ENCODE data around the gene MAGI2.

DNA sequence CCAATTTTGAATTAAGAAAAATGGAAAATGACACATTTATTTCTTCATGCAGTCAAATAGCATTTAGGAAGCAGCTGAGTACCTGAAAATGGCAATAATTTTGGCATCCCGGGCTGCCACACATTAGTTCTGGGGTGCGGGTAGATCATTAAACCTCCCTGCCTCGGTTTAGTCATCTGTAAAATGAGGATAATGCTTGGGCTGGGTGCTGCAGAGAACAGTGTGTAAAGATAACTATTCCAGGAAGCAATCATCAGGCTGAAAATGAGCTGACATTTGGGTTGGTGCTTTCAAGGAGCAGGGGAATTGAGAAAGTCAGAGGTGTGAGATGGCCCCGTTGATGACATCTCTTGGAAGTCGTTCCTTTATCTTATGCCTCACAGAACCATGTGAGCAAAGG, 887.7 kb downstream of the MAGI2 start:
- no peak for TF ChIP-seq POLR2A (IDR thresholded peaks at IDR 0.05; ENCODE audit: low read depth, low read length)
- TF ChIP-seq, protein P1, sequence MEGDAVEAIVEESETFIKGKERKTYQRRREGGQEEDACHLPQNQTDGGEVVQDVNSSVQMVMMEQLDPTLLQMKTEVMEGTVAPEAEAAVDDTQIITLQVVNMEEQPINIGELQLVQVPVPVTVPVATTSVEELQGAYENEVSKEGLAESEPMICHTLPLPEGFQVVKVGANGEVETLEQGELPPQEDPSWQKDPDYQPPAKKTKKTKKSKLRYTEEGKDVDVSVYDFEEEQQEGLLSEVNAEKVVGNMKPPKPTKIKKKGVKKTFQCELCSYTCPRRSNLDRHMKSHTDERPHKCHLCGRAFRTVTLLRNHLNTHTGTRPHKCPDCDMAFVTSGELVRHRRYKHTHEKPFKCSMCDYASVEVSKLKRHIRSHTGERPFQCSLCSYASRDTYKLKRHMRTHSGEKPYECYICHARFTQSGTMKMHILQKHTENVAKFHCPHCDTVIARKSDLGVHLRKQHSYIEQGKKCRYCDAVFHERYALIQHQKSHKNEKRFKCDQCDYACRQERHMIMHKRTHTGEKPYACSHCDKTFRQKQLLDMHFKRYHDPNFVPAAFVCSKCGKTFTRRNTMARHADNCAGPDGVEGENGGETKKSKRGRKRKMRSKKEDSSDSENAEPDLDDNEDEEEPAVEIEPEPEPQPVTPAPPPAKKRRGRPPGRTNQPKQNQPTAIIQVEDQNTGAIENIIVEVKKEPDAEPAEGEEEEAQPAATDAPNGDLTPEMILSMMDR (IDR thresholded peaks at IDR 0.05; ENCODE audit: extremely low read depth in 1 of 2, insufficient read depth in 1 of 2, low read depth in 1 of 2, low read length in 2 of 2): no peak
- TF ChIP-seq EZH2 (IDR thresholded peaks at IDR 0.05; ENCODE audit: borderline replicate concordance, low read depth, low read length, severe bottlenecking): no peak
- no peak for TF ChIP-seq POLR2AphosphoS5 (IDR thresholded peaks at IDR 0.05; ENCODE audit: insufficient read depth, low read depth, low read length)
- TF ChIP-seq, protein P2, sequence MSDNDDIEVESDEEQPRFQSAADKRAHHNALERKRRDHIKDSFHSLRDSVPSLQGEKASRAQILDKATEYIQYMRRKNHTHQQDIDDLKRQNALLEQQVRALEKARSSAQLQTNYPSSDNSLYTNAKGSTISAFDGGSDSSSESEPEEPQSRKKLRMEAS (IDR thresholded peaks at IDR 0.05; ENCODE audit: insufficient read depth, insufficient read length): no peak
- no peak for TF ChIP-seq JUN (IDR thresholded peaks at IDR 0.05; ENCODE audit: borderline replicate concordance, insufficient read depth, insufficient read length, low read depth)
- no peak for TF ChIP-seq FOS (IDR thresholded peaks at IDR 0.05; ENCODE audit: borderline replicate concordance, insufficient read depth, low read length)
- no peak for TF ChIP-seq GATA2 (IDR thresholded peaks at IDR 0.05; ENCODE audit: insufficient read depth, insufficient read length, low read depth, low read length)
- no peak for TF ChIP-seq MYC (IDR thresholded peaks at IDR 0.05; ENCODE audit: low read depth, low read length)
